Stomach smooth muscle (tissue), 2 donors: Measurements from ENCODE around the gene TMC5.
"Not testable (repeated sequence)": the region's sequence is repeated elsewhere in the genome, so short reads cannot be mapped to it uniquely, and the experiment has no call there.

Experiments used
- H3K27ac ChIP-seq: one replicate; pipeline ENCODE4 v1.7.0; 2013; ENCODE audit warnings: mild to moderate bottlenecking, low read length, inconsistent platforms
- H3K27me3 ChIP-seq, 2 donors: one replicate each; pipeline ENCODE4 v1.7.0; 2013; ENCODE audit warnings: low read length in 2 of 2; ENCODE audit not compliant: insufficient read depth in 2 of 2, control insufficient read depth in 1 of 2
- H3K36me3 ChIP-seq, 2 donors: one replicate each; pipeline ENCODE4 v1.7.0; 2013; ENCODE audit warnings: low read length in 2 of 2; ENCODE audit not compliant: control insufficient read depth in 2 of 2, insufficient read depth in 2 of 2
- H3K4me1 ChIP-seq: one replicate; pipeline ENCODE4 v1.7.0; 2013; ENCODE audit warnings: low read length; ENCODE audit not compliant: control insufficient read depth, insufficient read depth
- H3K4me3 ChIP-seq, 2 donors: one replicate each; pipeline ENCODE4 v1.7.0; 2013; ENCODE audit warnings: low read length in 2 of 2
- H3K9ac ChIP-seq, 2 donors: one replicate each; pipeline ENCODE4 v1.7.0; 2013; ENCODE audit warnings: low read length in 2 of 2, mild to moderate bottlenecking in 1 of 2
- H3K9me3 ChIP-seq, 2 donors: one replicate each; pipeline ENCODE4 v1.7.0; 2013; ENCODE audit warnings: low read length in 2 of 2; ENCODE audit not compliant: control insufficient read depth in 2 of 2
- donor health status: healthy.
- donor health status: Pancreatic carcinoma.

Gene TMC5, protein sequence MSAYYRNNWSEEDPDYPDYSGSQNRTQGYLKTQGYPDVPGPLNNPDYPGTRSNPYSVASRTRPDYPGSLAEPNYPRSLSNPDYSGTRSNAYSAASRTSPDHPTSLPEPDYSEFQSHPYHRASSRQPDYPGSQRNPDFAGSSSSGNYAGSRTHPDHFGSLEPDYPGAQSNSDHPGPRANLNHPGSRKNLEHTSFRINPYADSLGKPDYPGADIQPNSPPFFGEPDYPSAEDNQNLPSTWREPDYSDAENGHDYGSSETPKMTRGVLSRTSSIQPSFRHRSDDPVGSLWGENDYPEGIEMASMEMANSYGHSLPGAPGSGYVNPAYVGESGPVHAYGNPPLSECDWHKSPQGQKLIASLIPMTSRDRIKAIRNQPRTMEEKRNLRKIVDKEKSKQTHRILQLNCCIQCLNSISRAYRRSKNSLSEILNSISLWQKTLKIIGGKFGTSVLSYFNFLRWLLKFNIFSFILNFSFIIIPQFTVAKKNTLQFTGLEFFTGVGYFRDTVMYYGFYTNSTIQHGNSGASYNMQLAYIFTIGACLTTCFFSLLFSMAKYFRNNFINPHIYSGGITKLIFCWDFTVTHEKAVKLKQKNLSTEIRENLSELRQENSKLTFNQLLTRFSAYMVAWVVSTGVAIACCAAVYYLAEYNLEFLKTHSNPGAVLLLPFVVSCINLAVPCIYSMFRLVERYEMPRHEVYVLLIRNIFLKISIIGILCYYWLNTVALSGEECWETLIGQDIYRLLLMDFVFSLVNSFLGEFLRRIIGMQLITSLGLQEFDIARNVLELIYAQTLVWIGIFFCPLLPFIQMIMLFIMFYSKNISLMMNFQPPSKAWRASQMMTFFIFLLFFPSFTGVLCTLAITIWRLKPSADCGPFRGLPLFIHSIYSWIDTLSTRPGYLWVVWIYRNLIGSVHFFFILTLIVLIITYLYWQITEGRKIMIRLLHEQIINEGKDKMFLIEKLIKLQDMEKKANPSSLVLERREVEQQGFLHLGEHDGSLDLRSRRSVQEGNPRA

DNA sequence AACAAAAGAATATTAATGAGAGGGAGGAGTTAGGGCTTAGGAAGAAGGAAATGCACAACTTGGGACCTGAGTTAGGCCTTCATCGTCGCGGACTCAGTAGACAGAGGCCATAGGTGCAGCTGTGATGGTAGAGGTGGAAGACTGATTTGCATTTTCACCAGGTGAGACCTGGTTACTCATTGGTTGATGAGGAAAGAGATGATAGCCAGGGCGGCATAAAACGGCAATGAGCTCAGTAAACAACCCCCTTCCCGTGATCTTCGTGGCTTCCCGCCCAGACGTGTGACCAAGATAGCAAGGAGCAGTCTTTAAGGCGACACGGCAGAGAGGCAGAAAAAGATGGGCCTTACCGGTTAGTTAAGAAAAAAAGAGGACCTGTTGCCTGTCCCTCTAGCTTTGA is at the start of gene TMC5:
TMC5 (plus strand) TSS at position 244 of the 400 bp plus-strand sequence. CDS start 22,156 bp downstream, outside the sequence.
- Histone ChIP-seq H3K9ac (no peak within 1 kb of the TSS), H3K4me3 (no peak within 1 kb of the TSS), H3K4me1 (no peaks in the 10 kb centered on the region), H3K27me3 (peaks cover 4% of the 10 kb centered on the region in 2 donors), H3K9me3 (no peaks in the 10 kb centered on the region), H3K27ac (no peak within 1 kb of the TSS), H3K36me3 (no peaks in the 10 kb centered on the region)

DNA sequence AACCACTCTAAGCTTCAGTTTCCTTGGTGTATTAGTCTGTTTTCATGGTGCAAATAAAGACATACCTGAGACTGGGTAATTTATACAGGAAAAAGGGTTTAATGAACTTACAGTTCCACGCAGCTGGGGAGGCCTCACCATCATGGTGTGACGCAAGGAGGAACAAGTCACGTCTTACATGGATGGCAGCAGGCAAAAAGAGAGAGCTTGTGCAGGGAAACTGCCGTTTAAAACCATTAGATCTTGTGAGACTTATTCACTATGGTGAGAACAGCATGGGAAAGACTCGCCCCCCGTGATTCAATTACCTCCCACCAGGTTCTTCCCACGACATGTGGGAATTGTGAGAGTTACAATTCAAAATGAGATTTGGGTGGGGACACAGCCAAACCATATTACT is 45.1 kb upstream of the TMC5 start:
- H3K27me3 ChIP-seq, H3K9ac ChIP-seq, H3K9me3 ChIP-seq, H3K27ac ChIP-seq, H3K4me1 ChIP-seq, H3K4me3 ChIP-seq, H3K36me3 ChIP-seq: not testable (repeated sequence)

DNA sequence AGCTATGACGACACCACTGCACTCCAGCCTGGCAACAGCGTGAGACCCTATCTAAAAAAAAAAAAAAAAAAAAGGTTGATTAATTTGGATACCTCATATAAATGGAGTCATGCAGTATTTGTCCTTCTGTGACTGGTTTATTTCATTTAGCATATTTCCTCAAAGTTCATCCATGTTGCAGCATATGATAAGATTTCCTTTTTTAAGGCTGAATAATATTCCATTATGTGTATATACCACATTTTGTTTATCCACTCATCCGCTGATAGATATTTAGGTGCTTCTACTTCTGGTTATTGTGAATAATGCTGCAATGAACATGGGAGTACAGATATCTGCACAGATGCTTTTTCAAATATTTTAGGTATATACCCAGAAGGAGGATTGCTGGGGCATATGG is 43.3 kb upstream of the TMC5 start:
- no peak overlapping the region for H3K4me3 ChIP-seq
- no peaks in the 10 kb centered on the region for H3K36me3 ChIP-seq
- H3K27me3 ChIP-seq = no peaks in the 10 kb centered on the region
- no peaks in the 10 kb centered on the region for H3K4me1 ChIP-seq
- H3K9ac ChIP-seq = no peak overlapping the region
- H3K27ac ChIP-seq = no peak overlapping the region
- H3K9me3 ChIP-seq = no peaks in the 10 kb centered on the region

DNA sequence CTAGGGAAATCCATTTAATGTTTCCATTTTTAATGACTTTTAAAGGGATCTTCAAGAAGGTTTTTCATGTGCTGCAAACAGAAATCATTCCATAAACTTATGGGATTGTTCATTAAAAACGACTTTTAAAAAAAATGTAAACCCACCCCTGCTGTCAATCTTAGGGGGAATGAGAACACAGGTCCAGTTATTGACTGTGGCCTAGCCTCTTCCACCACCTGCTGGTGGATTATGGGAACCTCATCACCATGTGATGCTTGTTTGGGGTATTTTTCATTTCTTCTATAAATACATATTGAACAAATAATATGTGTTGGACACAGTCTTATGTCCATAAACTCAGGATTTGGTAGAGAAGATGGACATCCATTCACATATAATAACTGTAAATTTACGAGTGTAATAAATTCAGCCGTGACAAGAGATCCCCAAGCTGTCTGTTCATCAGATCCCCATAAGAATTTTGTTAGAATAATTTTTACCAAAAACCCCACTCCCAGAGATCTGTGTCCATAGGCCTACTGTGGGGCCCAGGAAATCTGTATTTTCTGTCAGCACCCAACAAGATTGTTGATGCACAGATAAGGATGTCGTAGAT is 42.0 kb upstream of the TMC5 start:
- Histone ChIP-seq H3K27me3 (no peaks in the 10 kb centered on the region), H3K9me3 (no peaks in the 10 kb centered on the region), H3K4me1 (peaks cover 5% of the 10 kb centered on the region), H3K9ac (no peak overlapping the region), H3K27ac (no peak overlapping the region), H3K4me3 (no peak overlapping the region), H3K36me3 (no peaks in the 10 kb centered on the region)

DNA sequence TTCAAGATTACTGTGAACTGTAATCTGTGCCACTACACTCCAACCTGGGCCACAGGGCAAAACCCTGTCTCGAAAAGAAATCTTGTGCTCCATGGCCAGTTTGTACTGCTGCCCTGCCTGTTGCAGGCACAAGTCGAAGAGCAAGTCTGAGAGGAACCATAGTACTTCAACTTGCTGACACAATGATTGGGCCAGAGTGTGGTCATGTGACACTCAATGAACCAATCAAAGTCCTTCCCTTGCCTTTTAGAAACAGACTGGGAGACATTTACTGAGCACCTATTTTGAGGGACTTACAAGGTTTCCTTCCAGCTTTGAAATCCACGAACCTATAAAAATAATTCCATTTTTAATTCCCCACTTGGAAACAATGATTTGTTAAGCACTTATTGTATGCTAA is 39.8 kb upstream of the TMC5 start:
- no peak overlapping the region for H3K4me3 ChIP-seq
- peaks cover 5% of the 10 kb centered on the region for H3K4me1 ChIP-seq
- H3K27me3 ChIP-seq = no peaks in the 10 kb centered on the region
- H3K36me3 ChIP-seq = no peaks in the 10 kb centered on the region
- H3K27ac ChIP-seq = no peak overlapping the region
- H3K9ac ChIP-seq = no peak overlapping the region
- H3K9me3 ChIP-seq = no peaks in the 10 kb centered on the region

DNA sequence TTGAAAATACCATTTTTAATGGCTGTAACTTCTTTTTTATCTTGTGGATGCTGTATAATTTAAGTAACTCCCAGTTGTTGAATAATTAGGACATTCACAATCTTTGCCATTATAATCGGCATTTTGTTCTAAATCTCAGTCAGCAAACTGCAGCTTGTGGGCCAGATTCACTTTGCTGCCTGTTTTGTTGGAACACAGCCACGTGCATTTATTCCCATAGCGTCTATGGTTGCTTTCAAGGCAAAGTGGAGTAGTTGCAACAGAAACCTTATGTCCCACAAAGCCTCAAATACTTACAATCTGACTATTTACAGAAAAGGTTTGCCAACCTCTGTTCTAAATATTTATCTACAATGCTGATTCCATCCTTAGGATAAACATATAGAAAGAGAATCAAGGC is 39.2 kb upstream of the TMC5 start:
- H3K9ac ChIP-seq = no peak overlapping the region
- H3K4me3 ChIP-seq = no peak overlapping the region
- H3K27me3 ChIP-seq = no peaks in the 10 kb centered on the region
- peaks cover 5% of the 10 kb centered on the region for H3K4me1 ChIP-seq
- H3K36me3 ChIP-seq = no peaks in the 10 kb centered on the region
- no peak overlapping the region for H3K27ac ChIP-seq
- no peaks in the 10 kb centered on the region for H3K9me3 ChIP-seq

DNA sequence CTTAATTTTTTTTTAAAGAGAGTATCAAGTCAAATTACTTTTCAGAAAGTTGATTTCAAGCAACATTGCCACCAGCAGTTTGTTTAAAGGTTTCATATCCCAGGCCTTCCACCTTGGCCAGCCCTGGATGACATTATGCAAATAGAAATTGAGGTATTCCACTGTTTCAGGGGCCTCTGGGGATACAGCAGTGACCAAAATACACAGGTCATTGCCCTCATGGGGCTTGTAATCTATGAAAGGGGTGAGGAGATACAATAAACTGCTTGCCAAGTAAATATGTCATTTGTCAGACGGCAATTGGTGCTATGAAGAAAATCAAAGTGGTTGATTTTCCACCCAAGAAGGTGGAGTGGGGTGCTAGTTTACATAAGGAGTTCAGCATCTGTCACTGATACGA is 37.8 kb upstream of the TMC5 start:
- H3K9me3 ChIP-seq = no peaks in the 10 kb centered on the region
- H3K36me3 ChIP-seq = no peaks in the 10 kb centered on the region
- H3K27me3 ChIP-seq = no peaks in the 10 kb centered on the region
- H3K4me3 ChIP-seq = no peak overlapping the region
- H3K27ac ChIP-seq = no peak overlapping the region
- no peak overlapping the region for H3K9ac ChIP-seq
- H3K4me1 ChIP-seq = peaks cover 5% of the 10 kb centered on the region

DNA sequence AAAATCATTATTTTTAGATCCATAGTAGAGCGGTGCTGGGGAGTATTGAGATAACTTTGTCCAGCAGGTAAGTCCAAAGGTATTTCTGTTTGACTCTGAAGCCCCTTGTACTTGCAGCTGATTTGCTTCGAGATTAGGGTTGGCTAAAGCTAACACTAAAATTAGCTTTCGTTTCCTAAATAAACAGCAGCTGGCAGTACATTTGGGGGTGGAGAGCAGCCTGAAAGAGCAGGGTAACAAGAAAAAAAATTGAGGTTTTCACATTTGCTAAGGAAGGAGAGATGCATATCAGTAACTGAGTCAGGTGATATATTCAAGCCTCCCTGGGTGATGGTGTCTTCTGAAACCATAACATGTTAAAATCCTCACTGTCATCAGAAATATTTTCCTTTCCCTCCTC is 37.4 kb upstream of the TMC5 start:
- Histone ChIP-seq H3K27me3 (no peaks in the 10 kb centered on the region), H3K9ac (no peak overlapping the region), H3K27ac (no peak overlapping the region), H3K36me3 (no peaks in the 10 kb centered on the region), H3K9me3 (no peaks in the 10 kb centered on the region), H3K4me1 (peaks cover 5% of the 10 kb centered on the region), H3K4me3 (no peak overlapping the region)

DNA sequence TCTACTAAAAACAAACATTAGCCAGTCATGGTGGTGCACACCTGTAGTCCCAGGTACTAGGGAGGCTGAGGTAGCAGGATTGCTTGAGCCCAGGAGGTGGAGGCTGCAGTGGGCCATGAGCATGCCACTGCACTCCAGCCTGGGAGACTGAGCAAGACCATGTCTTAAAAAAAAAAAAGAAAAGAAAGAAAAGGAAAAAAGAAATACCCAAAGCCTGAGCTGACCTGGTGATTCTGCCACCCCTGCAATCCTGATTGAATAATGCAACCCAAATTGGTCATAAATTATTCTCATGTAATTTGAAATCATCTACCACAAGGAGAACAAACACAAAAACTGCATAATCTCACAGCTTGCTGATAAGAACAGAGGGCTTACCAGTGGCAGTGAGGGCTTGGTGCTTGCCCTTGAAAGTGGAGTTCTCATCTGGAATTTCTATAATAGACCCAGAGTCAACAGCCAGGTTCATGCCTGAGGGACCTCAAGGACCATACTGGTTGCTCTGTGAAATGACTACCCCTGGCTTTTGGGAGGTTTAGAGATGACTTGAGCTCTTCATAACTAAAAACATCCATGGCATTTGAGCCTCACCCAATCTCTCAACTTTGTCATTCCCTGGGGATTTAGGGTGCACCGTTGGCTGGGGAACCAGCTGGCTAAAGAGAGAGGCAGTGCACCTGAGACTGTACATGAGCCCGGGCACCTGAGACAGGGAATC is 35.4 kb upstream of the TMC5 start:
- H3K27me3 ChIP-seq = peaks cover 0 to 3% of the 10 kb centered on the region in 2 donors

More for the DNA sequence above, 35.4 kb upstream of the TMC5 start:
- Histone ChIP-seq H3K4me3 (no peak overlapping the region), H3K36me3 (no peaks in the 10 kb centered on the region), H3K27ac (no peak overlapping the region), H3K9ac (no peak overlapping the region), H3K4me1 (peaks cover 5% of the 10 kb centered on the region), H3K9me3 (peaks cover 2 to 3% of the 10 kb centered on the region in 2 donors)
